ENCODE data around the gene MAGI2.

The MAGI2 gene

DNA sequence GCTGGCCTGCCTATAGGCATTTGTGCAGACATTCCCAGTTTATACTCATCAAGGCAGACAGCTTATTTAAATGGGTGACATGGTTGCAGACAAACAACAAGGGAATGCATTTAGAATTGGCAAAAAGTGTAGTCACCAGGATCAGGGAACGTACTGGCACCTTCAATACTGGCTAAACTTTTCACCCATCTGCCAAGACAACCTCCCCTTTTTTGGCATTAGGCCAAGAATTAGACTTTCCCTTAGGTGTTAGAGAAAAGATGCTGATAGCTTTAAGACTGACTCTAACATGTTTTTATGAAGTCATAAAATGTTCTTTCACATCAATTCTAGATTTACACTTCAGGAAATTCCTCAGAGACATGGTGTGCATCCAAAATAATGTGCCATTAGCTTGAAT, 1289.0 kb downstream of the MAGI2 start:
- FAIRE-seq, result no peak

DNA sequence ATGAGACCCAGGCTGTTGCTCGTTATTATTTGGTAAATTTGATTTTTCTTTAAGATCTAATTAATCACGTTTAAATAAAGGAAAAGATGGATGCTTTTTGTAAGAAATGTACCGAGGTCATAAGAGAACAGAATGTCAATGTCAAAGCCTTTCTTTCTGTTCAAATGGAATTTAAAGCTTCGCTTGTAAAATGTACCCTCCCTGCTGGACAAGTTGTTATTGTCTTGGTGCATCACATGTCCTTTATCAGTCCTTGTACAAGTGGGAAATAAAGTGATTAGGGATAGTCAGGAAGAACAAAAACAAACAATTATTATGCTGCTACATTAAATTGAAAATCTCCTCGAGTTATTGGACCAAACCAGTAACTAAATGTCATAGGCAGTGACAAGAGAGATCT, 1291.7 kb downstream of the MAGI2 start:
- no peak for FAIRE-seq

DNA sequence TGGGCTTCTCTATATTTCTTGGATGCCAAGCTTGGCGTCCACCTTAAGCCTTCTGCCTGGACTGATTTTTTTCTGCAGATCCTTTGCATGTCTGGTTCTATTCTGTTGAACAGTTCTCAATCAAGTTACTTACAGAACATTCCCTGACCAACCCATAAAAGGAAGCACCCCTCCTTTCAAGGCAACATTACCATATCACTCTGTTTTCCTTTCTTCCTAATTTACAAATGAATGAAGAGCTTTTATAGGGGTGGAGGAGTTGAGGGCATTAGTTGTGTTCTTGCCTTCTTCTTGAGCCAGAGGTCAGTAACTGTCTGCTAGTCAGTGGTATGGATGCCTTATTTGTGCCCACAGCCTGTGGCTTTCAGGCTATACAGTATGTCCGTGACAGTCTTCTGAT, 1293.9 kb downstream of the MAGI2 start:
- FAIRE-seq, result no peak

DNA sequence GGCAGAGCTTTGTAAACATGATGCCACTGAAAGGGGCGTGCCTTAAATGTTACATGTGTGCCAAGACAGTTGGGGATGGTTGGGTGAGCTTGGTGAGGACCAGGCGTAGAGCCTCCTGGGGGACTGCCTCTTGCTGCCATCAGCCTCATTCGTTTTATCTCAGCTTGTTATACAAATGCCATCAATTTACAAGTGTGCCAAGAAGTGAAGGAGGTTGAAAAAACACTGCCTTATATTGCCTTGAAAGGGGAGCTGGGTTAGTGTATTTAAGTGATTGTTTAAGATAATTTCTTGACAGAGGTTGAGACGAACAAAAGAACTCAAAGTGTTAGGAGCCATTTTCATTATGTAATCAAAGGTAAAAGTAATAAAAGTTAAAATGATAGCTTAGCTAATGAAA, 1300.2 kb downstream of the MAGI2 start:
- FAIRE-seq, result no peak

DNA sequence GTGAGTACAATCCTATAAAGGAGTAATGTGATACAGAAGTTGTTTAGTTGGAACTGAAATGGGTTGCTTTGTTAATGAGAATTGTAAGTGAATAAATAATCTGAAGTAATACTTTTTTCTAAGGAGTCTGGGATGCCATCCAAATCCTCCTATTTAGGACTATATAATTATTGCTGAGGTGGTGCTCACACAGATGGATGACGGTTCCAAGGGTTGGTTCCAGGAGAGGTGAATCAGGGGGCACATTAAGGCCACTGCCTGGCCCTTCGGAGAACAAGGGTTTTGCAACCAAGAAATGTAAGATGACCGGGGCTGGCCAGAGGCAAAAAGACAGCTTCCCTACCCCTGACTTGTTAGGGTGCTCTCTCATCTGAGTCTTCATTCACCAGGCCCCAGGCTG, 1302.2 kb downstream of the MAGI2 start:
- FAIRE-seq, result no peak

DNA sequence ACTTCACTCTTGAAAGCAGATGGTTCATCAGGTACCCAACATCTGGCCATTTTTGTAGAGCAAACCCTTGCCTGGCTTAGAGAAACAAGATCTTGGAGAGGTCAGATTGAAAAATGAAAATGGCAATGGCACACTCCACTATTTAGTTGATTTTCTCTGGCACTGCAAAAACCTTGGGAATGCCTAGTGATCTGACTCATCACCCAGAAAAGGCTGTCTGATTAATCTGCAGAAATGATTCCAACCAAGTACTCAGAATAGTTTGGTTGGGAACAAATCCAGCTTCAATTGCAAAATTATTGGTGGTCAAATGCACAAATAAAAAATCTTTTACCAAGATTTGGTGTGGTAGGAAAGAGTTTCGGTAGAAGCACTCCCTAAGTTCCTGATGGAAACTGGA, 1303.7 kb downstream of the MAGI2 start:
- FAIRE-seq, result no peak

DNA sequence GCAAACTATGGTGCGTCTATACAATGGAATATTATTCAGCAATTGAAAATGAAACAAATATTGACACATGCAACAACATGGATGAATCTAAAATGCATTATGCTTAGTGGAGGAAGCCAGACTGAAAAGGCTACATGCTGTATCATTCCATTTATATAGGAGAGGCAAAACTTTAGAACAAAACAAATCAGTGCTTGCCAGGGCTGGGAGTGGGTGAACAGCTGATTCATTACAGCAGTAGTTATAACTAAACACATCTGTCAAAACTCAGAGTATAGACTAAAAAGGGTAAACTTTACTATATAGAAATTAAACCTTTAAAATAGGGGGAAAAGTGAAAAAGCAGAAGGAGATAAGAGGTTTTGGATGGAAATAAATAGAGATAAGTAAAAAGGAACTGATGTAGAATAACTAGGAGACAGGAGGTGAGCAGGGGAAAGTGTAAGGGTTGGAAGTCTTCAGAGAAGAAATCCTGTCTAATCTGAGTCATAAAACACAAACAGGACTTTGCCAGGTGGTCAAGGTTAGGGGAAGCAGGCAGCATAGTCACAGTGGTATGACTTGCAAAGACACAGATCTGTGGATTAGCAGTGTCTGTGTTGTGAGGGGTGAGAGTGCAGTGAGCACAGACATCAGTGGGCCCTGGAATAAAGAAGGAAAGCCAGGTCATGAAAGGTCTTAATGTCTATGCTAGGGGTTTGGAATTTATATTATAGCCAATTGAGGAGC, 1305.1 kb downstream of the MAGI2 start:
- no peak for FAIRE-seq

DNA sequence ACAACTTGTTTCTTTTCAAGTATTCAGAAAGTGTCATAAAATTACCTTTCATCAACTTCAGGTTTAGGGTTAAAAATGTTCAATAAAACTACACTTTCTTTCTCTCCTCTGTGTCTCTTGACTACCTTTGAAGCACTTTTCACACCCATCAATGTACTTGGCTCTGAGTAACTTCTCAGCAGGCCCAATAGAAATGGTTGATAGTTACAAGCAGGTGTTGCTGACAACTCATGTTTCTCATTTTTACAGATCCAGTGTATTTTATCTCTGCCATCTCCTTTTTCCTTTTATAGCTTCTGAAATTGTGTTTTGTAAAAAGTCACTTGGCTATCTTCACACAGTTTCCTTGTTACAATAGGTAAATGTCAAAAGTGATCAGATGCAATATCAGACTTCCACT, 1306.9 kb downstream of the MAGI2 start:
- FAIRE-seq, result no peak

DNA sequence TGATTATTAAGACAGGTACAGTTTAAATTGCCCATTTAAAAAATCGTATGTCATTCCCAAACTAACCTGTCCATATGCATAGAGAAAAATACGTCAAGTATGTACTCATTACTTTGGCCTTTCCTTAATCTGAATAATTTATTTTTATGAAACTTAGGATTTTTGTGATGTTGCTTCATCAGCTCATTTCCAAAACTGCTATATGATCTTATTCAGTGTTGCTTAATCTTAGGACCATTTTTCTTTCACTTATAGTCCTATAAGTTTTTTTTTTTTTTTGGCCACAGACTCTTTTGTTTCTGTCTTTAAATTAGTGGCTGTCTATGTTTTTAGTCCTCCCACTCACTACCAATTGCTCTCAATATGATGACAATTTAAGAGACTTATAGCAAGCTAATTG, 1309.8 kb downstream of the MAGI2 start:
- FAIRE-seq, result no peak

DNA sequence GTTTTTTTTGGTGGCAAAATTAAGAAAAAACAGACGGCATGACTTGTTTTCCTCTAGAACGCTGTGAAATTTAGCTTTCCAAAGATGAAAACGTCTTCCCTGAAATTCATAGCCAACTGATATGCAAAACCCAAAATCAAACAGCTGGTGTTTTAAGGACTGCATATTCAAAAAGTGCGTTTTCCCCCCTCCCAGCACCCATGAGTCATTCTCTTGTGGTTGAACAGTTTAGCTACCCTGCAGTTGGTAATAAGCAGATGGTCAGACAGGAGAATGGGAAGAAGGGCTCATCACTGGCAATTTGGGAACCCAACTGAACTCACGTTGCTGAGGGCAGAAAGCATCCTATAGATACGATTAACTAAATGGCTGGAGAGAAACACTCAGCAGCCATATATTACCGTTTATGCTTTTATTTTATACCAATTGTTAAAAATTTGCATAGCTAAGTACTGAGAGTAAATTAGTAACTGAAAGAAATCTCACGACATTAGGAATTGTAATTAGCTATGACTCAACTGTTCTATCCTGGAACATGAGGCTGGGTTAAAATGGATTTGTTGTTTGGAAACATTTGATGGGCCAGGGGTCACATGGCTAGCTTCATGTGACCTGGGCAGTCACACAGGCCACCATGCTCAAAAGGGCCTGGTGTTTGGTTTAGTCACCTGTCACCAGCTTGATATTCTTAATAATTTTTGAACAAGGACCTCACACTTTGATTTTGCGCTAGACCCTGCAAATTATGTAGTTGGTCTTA, 1311.8 kb downstream of the MAGI2 start:
- FAIRE-seq, result no peak

DNA sequence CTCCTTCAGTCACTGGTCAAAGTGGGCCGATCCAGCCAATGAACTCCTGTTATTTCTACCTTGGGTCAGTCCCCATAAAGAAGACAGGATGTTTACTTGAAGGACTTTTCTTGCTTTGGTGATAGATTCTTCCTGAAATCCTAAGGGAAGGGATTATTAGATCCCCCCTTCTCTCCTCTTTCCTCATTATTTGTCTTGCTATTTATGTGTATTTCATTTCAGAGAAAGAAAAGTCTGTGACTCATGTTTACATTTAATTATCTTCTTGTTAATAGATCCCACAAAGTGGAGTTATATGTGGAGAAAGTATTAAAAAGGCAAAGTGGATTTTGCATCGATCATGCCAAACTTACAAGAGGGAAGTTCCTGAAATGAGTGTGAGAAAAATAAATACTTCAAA, 1313.4 kb downstream of the MAGI2 start:
- no peak for FAIRE-seq

DNA sequence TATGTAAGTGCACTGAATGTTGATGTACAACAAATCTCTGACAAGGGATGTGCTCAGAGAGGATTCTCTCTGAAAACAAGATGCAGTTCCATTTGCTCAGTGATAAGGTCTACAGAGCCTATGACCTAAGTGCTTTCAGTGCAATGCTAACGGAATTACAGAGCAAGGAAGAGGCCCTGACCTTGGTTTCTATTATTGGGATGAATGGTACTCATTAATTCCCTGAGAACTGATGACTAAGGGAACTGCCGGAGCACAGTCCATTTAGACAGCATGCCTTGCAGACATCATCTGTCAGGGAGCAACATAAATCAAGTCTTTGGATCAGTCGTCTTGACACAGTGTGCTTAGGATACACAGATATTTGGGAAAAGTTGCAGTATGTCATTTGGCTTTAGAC, 1314.1 kb downstream of the MAGI2 start:
- FAIRE-seq, result no peak

DNA sequence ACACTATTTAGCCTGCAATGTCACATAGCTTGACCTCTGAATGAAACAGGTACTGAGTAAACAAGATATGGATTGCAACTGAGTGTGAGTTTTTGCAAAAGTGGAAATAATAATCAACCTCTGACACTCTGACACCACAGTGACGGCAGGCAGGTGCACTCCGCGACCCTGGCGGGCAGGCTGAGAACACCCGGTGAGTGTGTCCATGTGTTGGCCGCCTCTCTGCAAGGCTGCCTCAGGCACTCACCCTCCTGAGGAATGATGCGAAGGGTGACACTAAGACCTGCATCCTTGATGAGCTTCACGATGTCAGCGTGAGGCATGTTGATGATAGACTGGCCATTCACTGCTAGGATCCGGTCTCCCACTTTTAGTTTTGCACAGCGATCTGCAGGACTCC, 1318.7 kb downstream of the MAGI2 start:
- FAIRE-seq, result no peak

DNA sequence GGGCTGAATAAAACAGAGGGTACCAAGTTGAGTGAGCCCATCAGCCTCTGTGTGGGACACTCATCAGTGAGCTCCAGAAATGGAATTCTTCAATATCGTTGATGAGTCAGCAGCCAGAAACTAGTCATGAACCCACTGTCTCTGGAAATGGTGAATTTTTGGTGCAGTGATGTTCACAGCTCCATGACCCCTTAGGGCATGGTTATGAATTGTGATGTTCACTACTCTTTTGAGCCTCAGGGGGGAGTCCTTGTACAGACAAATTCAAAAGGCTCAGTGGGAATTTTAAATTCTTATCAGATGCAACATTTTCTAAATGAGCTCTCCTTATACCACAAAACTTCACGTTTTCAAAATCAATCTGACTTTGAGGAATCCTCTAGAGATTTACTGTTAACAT, 1319.2 kb downstream of the MAGI2 start:
- FAIRE-seq, result no peak

DNA sequence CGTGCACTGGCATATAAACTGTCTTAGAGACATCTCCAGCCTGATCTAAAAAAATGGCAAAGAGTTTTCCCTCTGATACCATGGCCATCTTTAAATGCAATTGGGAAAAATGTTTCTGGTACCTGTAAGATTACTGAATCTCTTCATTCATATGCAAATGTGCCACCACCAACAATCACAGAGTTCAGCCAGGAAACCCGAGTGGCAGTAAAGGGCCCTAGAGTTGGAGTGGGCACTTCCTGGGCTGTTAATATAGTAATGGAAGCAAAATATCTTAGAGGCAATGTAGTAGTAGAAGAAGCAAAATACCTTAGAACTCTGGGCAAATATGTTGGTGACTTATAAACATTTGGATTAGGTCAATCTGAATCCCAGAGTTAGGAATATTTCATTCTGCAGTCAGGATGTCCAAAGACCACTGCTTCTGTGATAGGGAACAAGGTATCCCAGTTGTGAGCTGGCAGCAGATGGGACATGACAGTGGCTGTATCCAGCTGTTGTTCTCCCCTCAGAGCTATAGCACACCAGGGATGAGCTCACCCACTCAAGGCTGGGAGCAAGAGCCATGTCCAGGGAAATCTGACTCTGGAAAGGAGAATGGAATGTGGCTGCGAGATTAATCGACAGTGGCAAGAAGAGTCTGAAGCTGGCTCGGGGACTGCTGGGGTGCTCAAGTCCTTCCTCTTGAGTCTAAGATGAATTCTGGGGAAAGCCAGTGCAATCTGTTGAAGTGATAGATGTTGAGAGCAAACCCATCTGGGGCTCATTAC, 1322.8 kb downstream of the MAGI2 start:
- FAIRE-seq, result no peak

DNA sequence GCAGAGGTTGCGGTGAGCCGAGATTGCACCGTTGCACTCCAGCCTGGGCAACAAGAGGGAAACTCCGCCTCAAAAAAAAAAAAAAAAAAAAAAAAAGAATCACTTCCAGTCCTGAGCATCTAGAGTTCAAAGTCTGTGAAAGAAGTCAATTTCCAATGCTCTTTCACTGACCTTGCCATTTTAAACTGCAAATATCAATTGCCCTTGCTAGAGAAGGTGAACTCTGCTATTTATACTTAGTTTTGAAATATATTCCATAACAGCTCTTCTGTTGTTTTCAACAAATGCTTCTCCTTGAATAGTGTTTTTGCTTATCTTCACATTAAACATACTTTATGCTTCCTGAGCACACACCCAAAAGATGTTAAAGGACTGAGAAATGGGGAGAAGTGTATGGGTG, 1323.6 kb downstream of the MAGI2 start:
- no peak for FAIRE-seq

DNA sequence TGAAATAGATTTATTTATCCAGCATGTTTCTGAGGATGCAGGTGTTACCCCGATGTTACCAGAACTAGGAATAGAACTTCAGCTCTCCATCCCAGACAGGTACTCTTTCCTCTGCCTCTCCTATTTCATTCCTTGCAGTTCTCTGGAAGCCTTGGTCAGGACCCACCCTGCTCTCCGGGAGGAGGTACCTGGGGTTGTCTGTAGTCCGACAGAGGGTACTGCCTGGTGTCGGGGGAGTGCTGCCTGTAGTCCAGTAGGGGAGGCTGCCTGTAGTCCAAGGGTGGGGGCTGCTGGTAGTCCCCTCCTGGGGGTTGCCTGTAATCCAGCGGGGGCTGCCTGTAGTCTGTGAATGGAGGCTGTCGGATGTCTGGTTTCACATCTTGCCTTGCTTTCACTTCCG, 1326.5 kb downstream of the MAGI2 start:
- FAIRE-seq, result no peak

DNA sequence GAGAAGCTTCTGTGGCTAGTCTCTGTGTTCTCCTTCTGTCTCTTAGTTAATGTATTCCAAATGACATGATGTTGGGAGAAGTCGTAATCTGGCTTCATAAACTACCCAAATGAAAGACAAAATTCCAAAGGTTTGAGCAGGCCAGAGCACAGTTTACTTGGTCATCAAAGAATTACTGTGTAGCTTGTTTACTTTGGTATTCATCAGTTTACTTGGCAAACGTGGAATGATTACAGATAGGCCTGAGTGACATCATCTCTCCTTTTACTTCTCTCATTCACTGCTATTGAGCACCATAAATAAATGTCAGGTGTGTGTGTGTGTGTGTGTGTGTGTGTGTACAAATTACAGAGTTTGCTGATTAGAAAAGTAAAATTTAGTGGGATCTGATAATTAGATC, 1327.6 kb downstream of the MAGI2 start:
- FAIRE-seq, result no peak

DNA sequence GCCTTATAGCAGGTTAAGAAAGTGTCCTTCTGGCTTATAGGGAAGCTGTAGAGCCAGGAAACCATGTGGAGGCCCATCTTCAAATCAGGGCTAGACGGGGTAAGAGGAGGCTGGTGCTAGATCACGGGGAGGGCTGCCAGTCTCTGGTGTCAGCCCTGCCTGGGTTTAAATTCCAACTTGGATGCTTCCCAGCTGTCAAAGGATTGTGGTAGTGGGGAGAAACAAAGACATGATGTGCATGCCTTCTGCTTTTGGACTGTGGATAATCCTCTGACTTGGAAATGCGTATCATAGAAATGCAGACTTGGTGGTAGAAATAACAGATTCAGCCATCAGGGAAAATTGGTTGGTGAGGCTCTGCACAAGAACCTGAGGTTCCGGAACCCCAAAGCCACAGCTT, 1329.3 kb downstream of the MAGI2 start:
- FAIRE-seq, result no peak

DNA sequence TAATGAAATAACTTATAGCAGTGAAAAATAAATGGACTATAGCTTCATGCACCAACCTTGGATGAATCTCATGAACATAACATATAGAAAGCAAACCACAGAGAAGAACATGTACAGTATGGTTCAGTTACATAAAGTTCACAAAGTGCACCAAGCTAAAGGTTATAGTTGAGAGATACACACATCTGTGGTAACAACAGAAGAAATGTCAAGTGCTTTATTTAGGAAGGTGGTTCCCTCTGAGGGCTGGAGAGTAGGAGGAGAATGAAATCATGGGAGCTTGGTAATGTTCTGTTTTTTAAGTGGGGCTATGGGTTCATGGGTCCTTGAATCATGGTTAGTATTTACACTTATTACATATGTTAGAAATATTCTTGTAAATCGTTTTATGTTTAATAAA, 1331.6 kb downstream of the MAGI2 start:
- FAIRE-seq, result no peak

DNA sequence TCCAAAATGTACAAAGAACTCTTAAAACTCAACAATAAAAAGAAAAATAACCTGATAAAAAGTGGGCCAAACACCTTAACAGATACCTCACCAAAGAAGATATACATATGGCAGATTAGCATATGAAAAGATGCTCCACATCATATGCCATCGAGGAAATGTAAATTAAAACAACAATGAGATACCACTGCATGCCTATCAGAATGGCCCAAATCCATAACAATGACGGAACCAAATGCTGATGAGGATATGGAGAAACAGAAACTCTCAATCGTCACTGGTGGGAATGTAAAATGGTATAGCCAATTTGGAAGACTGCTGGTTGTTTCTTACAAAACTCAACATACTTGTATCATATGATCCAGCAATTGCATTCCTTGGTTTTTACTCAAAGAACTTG, 1335.0 kb downstream of the MAGI2 start:
- FAIRE-seq, result no peak

DNA sequence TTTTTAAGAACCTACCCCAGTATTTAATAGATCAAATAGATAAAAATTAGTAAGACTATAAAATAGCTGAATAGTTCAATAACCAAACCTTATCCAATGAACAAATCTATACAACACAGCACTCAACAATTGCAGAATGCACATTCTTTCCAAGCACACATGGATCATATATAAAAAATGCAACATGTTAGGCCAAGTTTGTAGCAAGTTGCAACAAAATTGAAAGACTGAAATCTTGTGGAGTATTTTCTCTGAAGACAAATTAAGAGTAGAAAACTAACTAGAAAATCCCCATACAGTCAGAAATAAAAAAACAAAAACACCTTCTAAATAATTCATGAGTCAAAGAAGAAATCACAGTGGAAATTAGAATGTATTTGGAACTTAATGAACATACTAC, 1337.6 kb downstream of the MAGI2 start:
- peak; percentile 58 for FAIRE-seq

DNA sequence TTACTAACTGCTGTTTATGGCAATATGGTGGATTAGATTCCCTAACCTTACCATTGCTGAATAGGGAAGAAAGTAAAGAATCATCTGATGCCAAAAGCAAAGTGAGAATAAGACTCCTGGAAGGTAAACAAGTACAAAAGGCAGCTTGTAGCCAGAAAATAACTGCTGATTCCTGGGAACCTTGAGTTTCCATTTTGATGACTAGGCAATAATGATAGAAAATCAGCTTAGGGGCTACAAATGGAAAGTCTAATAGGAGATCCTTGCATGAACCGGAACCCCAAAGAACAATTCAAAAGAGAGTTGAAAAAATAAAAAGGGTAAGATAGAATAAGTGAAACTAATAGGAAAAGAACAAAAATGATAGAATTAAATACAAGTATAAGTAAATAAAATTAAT, 1338.5 kb downstream of the MAGI2 start:
- FAIRE-seq, result peak; percentile 28

DNA sequence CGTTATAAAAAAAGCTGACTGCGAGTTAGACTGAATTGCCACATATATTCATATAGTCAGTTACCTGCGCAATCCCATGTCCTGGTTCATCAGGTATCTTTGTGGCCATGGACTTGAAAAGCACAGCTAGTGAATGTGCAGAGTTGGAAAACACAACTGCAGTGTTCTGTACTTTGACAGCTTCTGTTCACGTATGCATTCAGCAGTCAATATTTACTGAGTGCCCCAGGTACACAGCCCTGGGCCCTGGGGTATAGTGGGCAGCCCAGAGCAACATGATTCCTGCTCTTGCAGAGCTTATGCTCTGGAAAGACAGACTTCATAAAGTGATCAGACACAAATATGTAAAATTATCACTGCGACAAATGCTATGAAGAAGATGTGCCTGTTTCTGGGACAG, 1341.0 kb downstream of the MAGI2 start:
- no peak for FAIRE-seq

Measured in colon (tissue), 2 donors.